Stromal cell of bone marrow (primary cell): Measurements from ENCODE around the gene CUX1.

Experiments
- DNase-seq: peaks from one replicate; pipeline ENCODE4 v3.0.0-alpha.2; 2012; ENCODE audit warnings: low read depth

Gene CUX1

GRCh38 chr7:102251531-102252365, 434.3 kb downstream of the CUX1 start:
- no peak for DNase-seq

- DNase-seq: no peak
Measured at GRCh38 chr7:102252366-102252982, 435.0 kb downstream of the CUX1 start.

- no peak for DNase-seq
Measured at GRCh38 chr7:102253066-102253972, 435.9 kb downstream of the CUX1 start.

- no peak for DNase-seq
Measured at GRCh38 chr7:102253973-102254370, 436.5 kb downstream of the CUX1 start.

- no peak for DNase-seq
Measured at GRCh38 chr7:102254521-102254920, 437.1 kb downstream of the CUX1 start.

- no peak for DNase-seq
Measured at GRCh38 chr7:102255501-102255900, 438.1 kb downstream of the CUX1 start.

- no peak for DNase-seq
Measured at GRCh38 chr7:102255916-102256315, 438.5 kb downstream of the CUX1 start.

GRCh38 chr7:102258073-102258748, 440.8 kb downstream of the CUX1 start:
- DNase-seq: no peak

- DNase-seq: no peak
Measured at GRCh38 chr7:102258749-102259107, 441.3 kb downstream of the CUX1 start.

GRCh38 chr7:102260856-102261255, 443.4 kb downstream of the CUX1 start:
- peak; percentile 6 for DNase-seq

GRCh38 chr7:102261451-102261850, 444.0 kb downstream of the CUX1 start:
- no peak for DNase-seq

- DNase-seq: no peak
Measured at GRCh38 chr7:102262546-102262945, 445.1 kb downstream of the CUX1 start.

GRCh38 chr7:102264367-102264891, 447.0 kb downstream of the CUX1 start:
- DNase-seq: peak; percentile 6

- no peak for DNase-seq
Measured at GRCh38 chr7:102266541-102266940, 449.1 kb downstream of the CUX1 start.

- DNase-seq: no peak
Measured at GRCh38 chr7:102268635-102269034, 451.2 kb downstream of the CUX1 start.

GRCh38 chr7:102270178-102270887, 452.9 kb downstream of the CUX1 start:
- DNase-seq: no peak

GRCh38 chr7:102271158-102271798, 453.9 kb downstream of the CUX1 start:
- DNase-seq: no peak

GRCh38 chr7:102272075-102272916, 454.9 kb downstream of the CUX1 start:
- DNase-seq: peak; percentile 52

- DNase-seq: no peak
Measured at GRCh38 chr7:102272917-102273748, 455.7 kb downstream of the CUX1 start.
